Activated naive CD8-positive, alpha-beta T cell treated with anti-CD3 and anti-CD28 coated beads, Interleukin-2, amount 50 U/mL, for 24 hours (primary cell): Measurements from ENCODE around the gene TMEM43.
"Not testable (repeated sequence)": the region's sequence is repeated elsewhere in the genome, so short reads cannot be mapped to it uniquely, and the experiment has no call there.

Source experiments
- ATAC-seq: fragments of 150-1000 bp; cut with Tn5 transposase; one replicate; pipeline ENCODE4 v1.10.0; 2021
- DNase-seq: peaks from one replicate; pipeline ENCODE4 v3.0.0; 2021
- H3K27ac Mint-ChIP-seq: one replicate; pipeline ENCODE4 v1.8.0; 2021; ENCODE audit warnings: mild to moderate bottlenecking, mixed read lengths
- H3K27me3 Mint-ChIP-seq: one replicate; pipeline ENCODE4 v1.8.0; 2021; ENCODE audit warnings: mixed read lengths
- H3K36me3 Mint-ChIP-seq: one replicate; pipeline ENCODE4 v1.8.0; 2021; ENCODE audit warnings: low read depth, mixed read lengths
- H3K4me1 Mint-ChIP-seq: one replicate; pipeline ENCODE4 v1.8.0; 2021; ENCODE audit warnings: mixed read lengths
- H3K4me3 Mint-ChIP-seq: one replicate; pipeline ENCODE4 v1.8.0; 2021; ENCODE audit warnings: mild to moderate bottlenecking, moderate library complexity, mixed read lengths
- H3K9me3 Mint-ChIP-seq: one replicate; pipeline ENCODE4 v1.8.0; 2021; ENCODE audit warnings: mixed read lengths

TMEM43 gene

GRCh38 chr3:14124615-14125192 lies at the start of gene TMEM43, which contains the start of gene CHCHD4:
Gene TMEM43, plus strand, starts transcription at chr3:14125052. Its CDS starts 142 bp downstream, at chr3:14125194.
Gene CHCHD4, minus strand, starts transcription at chr3:14124870. Its CDS starts 194 bp downstream, at chr3:14124676.
- Mint-ChIP-seq H3K9me3 (no peaks in the 10 kb centered on the region), H3K27me3 (no peaks in the 10 kb centered on the region), H3K36me3 (peaks cover 55% of the 10 kb centered on the region), H3K4me3 (peak within 1 kb of the TSS; percentile 94), H3K4me1 (peaks cover 63% of the 10 kb centered on the region), H3K27ac (peak within 1 kb of the TSS; percentile 93)
- DNase-seq (peak; percentile 98), ATAC-seq (peak; percentile 89)

DNA sequence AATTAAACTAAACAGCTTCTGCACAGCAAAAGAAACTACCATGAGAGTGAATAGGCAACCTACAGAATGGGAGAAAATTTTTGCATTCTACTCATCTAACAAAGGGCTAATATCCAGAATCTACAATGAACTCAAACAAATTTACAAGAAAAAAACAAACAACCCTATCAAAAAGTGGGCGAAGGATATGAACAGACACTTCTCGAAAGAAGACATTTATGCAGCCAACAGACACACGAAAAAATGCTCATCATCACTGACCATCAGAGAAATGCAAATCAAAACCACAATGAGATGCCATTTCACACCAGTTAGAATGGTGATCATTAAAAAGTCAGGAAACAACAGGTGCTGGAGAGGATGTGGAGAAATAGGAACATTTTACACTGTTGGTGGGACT lies 49.6 kb upstream of the TMEM43 start:
- H3K27me3 Mint-ChIP-seq, H3K27ac Mint-ChIP-seq, DNase-seq, H3K4me1 Mint-ChIP-seq, H3K4me3 Mint-ChIP-seq, H3K36me3 Mint-ChIP-seq, H3K9me3 Mint-ChIP-seq, ATAC-seq: not testable (repeated sequence)

GRCh38 chr3:14077310-14077709 lies 47.5 kb upstream of the TMEM43 start:
- Mint-ChIP-seq H3K4me3 (no peak overlapping the region), H3K27me3 (peaks cover 2% of the 10 kb centered on the region), H3K4me1 (peaks cover 2% of the 10 kb centered on the region), H3K36me3 (no peaks in the 10 kb centered on the region), H3K27ac (no peak overlapping the region), H3K9me3 (peaks cover 8% of the 10 kb centered on the region)
- ATAC-seq (peak; percentile 61), DNase-seq (no peak)

GRCh38 chr3:14082108-14082657 lies 42.7 kb upstream of the TMEM43 start:
- peaks cover 13% of the 10 kb centered on the region for H3K9me3 Mint-ChIP-seq
- DNase-seq (no peak), ATAC-seq (peak; percentile 81)
- H3K36me3 Mint-ChIP-seq, result no peaks in the 10 kb centered on the region
- no peak overlapping the region for H3K4me3 Mint-ChIP-seq
- H3K27me3 Mint-ChIP-seq, result peaks cover 3% of the 10 kb centered on the region
- no peak overlapping the region for H3K27ac Mint-ChIP-seq
- H3K4me1 Mint-ChIP-seq, result peaks cover 6% of the 10 kb centered on the region

DNA sequence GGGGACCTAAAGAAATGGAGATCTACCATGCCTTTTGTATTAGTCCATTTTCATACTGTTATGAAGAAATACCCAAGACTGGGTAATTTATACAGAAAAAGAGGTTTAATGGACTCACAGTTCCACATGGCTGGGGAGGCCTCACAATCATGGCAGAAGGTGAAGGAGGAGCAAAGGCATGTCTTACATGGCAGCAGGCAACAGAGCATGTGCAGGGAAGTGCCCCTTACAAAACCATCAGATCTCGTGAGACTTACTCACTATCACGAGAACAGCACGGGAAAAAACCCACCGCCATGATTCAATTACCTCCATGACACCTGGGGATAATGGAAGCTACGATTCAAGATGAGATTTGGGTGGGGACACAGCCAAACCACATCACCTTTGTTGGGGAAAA lies 37.4 kb upstream of the TMEM43 start:
- not testable (repeated sequence) for H3K4me1 Mint-ChIP-seq, ATAC-seq, H3K36me3 Mint-ChIP-seq, H3K4me3 Mint-ChIP-seq, DNase-seq, H3K27ac Mint-ChIP-seq
- Mint-ChIP-seq H3K27me3 (peaks cover 13% of the 10 kb centered on the region), H3K9me3 (peaks cover 23% of the 10 kb centered on the region)

- peaks cover 19% of the 10 kb centered on the region for H3K9me3 Mint-ChIP-seq
- not testable (repeated sequence) for H3K36me3 Mint-ChIP-seq, H3K27ac Mint-ChIP-seq, H3K4me1 Mint-ChIP-seq, DNase-seq, ATAC-seq, H3K4me3 Mint-ChIP-seq
- peaks cover 18% of the 10 kb centered on the region for H3K27me3 Mint-ChIP-seq
Observed at GRCh38 chr3:14091959-14092358, 32.9 kb upstream of the TMEM43 start.

- Mint-ChIP-seq H3K36me3 (peaks cover 5% of the 10 kb centered on the region), H3K27ac (no peak overlapping the region), H3K27me3 (peaks cover 21% of the 10 kb centered on the region), H3K4me3 (no peak overlapping the region), H3K9me3 (peaks cover 15% of the 10 kb centered on the region), H3K4me1 (no peaks in the 10 kb centered on the region)
- DNase-seq (no peak), ATAC-seq (no peak)
Observed at GRCh38 chr3:14092464-14092863, 32.4 kb upstream of the TMEM43 start.

- ATAC-seq, result no peak
- Mint-ChIP-seq H3K4me3 (no peak overlapping the region), H3K27me3 (peaks cover 29% of the 10 kb centered on the region), H3K36me3 (no peaks in the 10 kb centered on the region), H3K4me1 (no peaks in the 10 kb centered on the region), H3K9me3 (peaks cover 3% of the 10 kb centered on the region), H3K27ac (no peak overlapping the region)
- DNase-seq, result no peak
Observed at GRCh38 chr3:14093831-14094230, 31.0 kb upstream of the TMEM43 start.

DNA sequence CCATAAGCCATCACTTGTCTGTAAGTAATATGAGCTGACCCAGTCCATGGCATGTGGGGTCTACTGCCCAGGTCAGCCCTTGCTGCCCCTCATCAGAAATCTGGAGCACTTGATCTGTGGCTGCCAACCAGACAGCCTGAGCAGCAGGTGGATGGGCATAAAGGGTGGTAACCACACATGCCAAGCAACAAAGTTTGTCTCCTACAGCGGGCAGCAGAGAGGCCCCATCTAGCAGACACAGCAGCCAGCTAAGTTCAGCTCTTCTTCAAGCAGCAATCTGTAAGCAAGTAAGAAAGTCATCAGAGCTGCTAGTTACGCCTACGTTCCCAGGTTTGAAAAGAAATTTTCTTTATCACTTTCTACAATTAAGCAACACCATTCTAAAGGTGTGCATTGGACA lies 28.1 kb upstream of the TMEM43 start:
- Mint-ChIP-seq H3K27me3 (peaks cover 28% of the 10 kb centered on the region), H3K9me3 (no peaks in the 10 kb centered on the region), H3K4me3 (no peak overlapping the region), H3K27ac (no peak overlapping the region), H3K4me1 (no peaks in the 10 kb centered on the region), H3K36me3 (no peaks in the 10 kb centered on the region)
- no peak for ATAC-seq
- no peak for DNase-seq

DNA sequence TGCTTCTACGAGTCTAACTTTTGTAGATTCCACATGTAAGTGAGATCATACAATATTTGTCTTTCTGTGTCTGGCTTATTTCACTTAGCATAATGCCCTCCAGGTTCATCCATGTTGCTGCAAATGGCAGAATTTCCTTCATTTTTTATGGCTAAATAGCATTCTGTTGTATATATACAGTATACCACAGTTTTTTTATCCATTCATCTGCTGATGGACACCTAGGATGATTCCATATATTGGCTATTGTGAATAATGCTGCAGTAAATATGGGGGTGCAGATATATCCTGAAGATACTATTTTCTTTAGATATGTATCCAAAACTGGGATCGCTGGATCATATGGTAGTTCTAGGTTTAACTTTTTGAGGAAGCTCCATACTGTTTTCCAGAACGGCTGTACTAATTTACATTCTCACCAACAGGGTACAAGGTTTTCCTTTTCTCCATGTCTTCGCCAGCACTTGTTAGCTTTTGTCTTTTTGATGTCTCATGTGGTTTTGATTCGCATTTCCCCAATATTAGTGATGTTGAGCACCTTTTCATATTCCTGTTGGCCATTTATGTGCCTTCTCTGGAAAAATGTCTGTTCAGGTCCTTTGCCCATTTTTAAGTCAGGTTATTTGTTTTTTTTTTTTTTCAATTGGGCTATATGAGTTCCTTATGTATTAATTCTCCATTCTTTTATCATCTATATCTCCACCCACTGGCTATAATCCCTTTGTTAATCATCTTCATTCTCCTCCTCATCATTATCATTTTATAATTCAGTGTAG lies 27.0 kb upstream of the TMEM43 start:
- ATAC-seq (no peak), DNase-seq (no peak)
- no peaks in the 10 kb centered on the region for H3K9me3 Mint-ChIP-seq
- no peaks in the 10 kb centered on the region for H3K4me1 Mint-ChIP-seq
- H3K27me3 Mint-ChIP-seq, result peaks cover 26% of the 10 kb centered on the region
- H3K36me3 Mint-ChIP-seq, result no peaks in the 10 kb centered on the region
- H3K4me3 Mint-ChIP-seq, result no peak overlapping the region
- H3K27ac Mint-ChIP-seq, result no peak overlapping the region

DNA sequence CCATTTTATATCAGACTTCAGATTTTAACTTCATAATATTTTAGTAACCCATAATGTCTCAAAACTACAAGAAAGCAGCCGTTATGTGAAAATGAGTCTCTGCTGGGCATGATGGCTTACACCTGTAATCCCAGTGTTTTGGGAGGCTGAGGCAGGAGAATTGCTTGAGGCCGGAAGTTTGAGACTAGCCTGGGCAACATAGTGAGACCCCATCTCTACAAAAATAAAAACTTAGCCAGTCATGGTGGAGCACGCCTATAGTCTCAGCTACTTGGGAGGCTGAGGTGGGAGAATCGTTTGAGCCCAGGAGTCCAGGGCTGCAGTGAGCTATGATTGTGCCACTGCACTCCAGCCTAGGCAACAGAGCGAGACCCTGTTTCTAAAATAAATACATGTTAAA lies 15.0 kb upstream of the TMEM43 start:
- not testable (repeated sequence) for ATAC-seq, H3K9me3 Mint-ChIP-seq, H3K27me3 Mint-ChIP-seq, H3K4me3 Mint-ChIP-seq, DNase-seq, H3K4me1 Mint-ChIP-seq, H3K27ac Mint-ChIP-seq
- H3K36me3 Mint-ChIP-seq, result peaks cover 35% of the 10 kb centered on the region

DNA sequence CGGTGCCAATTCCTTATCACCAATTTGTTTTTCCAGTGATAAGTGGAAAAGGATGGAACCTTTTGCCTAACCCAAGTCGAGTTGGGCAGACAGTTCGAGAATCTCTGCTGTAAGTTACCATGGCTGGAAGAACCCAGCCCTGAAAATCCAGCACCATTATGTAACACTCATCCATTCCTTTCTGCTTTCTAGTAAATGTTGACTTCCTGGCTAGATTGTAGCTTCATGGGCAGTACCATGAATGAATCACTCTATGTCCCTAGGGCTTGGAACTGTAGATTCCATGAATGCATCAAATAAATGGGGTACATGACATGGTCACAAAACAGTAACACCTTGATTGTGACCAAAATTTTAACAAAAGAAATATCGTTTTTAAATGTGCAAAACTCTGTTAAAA lies 14.2 kb upstream of the TMEM43 start:
- Mint-ChIP-seq H3K9me3 (no peaks in the 10 kb centered on the region), H3K27ac (no peak overlapping the region), H3K27me3 (no peaks in the 10 kb centered on the region), H3K4me1 (no peaks in the 10 kb centered on the region), H3K36me3 (peaks cover 36% of the 10 kb centered on the region), H3K4me3 (no peak overlapping the region)
- no peak for ATAC-seq
- DNase-seq, result no peak

GRCh38 chr3:14113965-14114635 lies 10.8 kb upstream of the TMEM43 start:
- H3K36me3 Mint-ChIP-seq, result peaks cover 42% of the 10 kb centered on the region
- H3K4me3 Mint-ChIP-seq, result no peak overlapping the region
- no peaks in the 10 kb centered on the region for H3K27me3 Mint-ChIP-seq
- no peaks in the 10 kb centered on the region for H3K9me3 Mint-ChIP-seq
- H3K4me1 Mint-ChIP-seq, result no peaks in the 10 kb centered on the region
- no peak overlapping the region for H3K27ac Mint-ChIP-seq
- ATAC-seq (no peak), DNase-seq (no peak)

GRCh38 chr3:14117468-14118399 lies 7.1 kb upstream of the TMEM43 start:
- ATAC-seq (no peak), DNase-seq (no peak)
- Mint-ChIP-seq H3K4me3 (no peak overlapping the region), H3K36me3 (peaks cover 49% of the 10 kb centered on the region), H3K9me3 (no peaks in the 10 kb centered on the region), H3K27ac (no peak overlapping the region), H3K27me3 (no peaks in the 10 kb centered on the region), H3K4me1 (peaks cover 22% of the 10 kb centered on the region)
